Duodenal mucosa (tissue), 2 donors: Measurements from ENCODE around the gene PACS2.
A peak's percentile ranks its signal among the peaks of the same experiment; 100 is the strongest.

ENCODE experiments used
- H3K27ac ChIP-seq: one replicate; pipeline ENCODE4 v1.7.0; 2013; ENCODE audit warnings: low read depth, low read length
- H3K27me3 ChIP-seq, 2 donors: one replicate each; pipeline ENCODE4 v1.7.0; 2013; ENCODE audit warnings: low read length in 2 of 2, control low read depth in 1 of 2; ENCODE audit not compliant: insufficient read depth in 2 of 2, control insufficient read depth in 1 of 2
- H3K36me3 ChIP-seq, 2 donors: one replicate each; pipeline ENCODE4 v1.7.0; 2013; ENCODE audit warnings: low read length in 2 of 2, control low read depth in 1 of 2; ENCODE audit not compliant: insufficient read depth in 2 of 2, control insufficient read depth in 1 of 2
- H3K4me1 ChIP-seq, 2 donors: one replicate each; pipeline ENCODE4 v1.7.0; 2013; ENCODE audit warnings: low read length in 2 of 2, control low read depth in 1 of 2; ENCODE audit not compliant: insufficient read depth in 2 of 2, control insufficient read depth in 1 of 2
- H3K4me3 ChIP-seq, 2 donors: one replicate each; pipeline ENCODE4 v1.7.0; 2013; ENCODE audit warnings: low read length in 2 of 2, low read depth in 1 of 2
- H3K9ac ChIP-seq, 2 donors: one replicate each; pipeline ENCODE4 v1.7.0; 2013; ENCODE audit warnings: low read length in 2 of 2, low read depth in 1 of 2
- H3K9me3 ChIP-seq, 2 donors: one replicate each; pipeline ENCODE4 v1.7.0; 2013; ENCODE audit warnings: low read length in 2 of 2, control low read depth in 1 of 2; ENCODE audit not compliant: control insufficient read depth in 1 of 2

The PACS2 gene

DNA sequence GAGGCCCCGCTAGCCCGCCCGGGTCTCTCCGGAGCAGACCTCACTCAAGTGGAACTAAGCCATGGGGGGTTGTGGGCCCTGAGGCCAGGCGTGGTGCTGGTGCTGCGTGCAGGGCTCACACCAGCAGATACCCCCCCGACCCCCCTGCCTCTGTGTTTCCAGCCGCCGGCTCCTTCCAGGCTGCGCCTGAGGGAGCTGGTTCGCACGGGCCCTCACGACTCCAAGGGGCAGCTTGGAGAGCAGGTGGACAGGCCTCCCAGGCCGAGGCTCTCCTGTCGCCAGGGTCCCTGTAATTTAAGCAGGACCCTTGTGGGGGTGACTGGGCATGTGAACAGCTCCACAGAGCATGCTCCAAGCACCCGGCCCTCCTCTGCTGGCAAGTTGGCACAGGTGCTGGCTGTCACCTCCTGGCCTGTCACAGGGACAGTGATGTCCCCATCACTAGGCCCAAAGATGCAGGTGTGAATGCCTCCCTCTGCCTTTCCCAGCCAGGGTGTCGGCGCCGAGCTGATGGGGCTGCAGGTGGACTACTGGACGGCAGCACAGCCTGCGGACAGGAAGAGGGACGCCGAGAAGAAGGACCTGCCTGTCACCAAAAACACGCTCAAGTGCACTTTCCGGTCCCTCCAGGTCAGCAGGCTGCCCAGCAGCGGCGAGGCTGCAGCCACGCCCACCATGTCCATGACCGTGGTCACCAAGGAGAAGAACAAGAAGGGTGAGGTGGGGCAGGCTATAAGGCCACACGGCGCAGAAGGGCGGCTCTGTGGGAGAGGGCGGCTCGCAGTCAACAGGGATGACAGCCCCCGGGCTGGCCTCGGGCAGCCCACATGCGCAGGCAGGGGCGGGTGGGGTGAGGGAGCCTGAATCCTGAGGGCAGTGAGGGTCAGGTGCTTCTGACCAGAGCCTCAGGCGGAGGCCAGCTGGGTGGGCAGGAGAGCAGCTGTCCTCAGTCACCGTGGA, 77.9 kb downstream of the PACS2 start:
- Histone ChIP-seq H3K4me3 (no peak overlapping the region), H3K9me3 (no peaks in the 10 kb centered on the region), H3K36me3 (peaks cover 0 to 9% of the 10 kb centered on the region in 2 donors), H3K27ac (no peak overlapping the region), H3K4me1 (peaks cover under 1 to 1% of the 10 kb centered on the region in 2 donors), H3K27me3 (no peaks in the 10 kb centered on the region), H3K9ac (no peak overlapping the region)

DNA sequence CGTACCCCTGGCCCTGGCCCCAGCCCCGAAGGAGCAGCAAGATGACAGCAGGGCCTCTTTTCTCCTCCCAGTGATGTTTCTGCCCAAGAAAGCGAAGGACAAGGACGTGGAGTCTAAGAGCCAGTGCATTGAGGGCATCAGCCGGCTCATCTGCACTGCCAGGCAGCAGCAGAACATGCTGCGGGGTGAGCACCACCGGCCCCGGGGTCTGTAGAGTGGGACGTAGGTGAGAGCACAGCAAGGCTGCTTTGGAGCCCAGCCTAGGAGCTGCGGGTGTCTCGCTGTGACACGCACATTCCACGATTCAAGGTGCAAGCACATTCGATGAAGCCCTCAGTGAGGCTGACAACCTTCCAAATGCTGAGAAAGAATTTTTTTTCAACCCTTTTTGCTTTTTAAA, 78.6 kb downstream of the PACS2 start:
- Histone ChIP-seq H3K4me1 (peaks cover 4 to 6% of the 10 kb centered on the region in 2 donors), H3K9ac (no peak overlapping the region), H3K27me3 (no peaks in the 10 kb centered on the region), H3K27ac (no peak overlapping the region), H3K36me3 (peaks cover 0 to 4% of the 10 kb centered on the region in 2 donors), H3K9me3 (no peaks in the 10 kb centered on the region), H3K4me3 (no peak overlapping the region)

DNA sequence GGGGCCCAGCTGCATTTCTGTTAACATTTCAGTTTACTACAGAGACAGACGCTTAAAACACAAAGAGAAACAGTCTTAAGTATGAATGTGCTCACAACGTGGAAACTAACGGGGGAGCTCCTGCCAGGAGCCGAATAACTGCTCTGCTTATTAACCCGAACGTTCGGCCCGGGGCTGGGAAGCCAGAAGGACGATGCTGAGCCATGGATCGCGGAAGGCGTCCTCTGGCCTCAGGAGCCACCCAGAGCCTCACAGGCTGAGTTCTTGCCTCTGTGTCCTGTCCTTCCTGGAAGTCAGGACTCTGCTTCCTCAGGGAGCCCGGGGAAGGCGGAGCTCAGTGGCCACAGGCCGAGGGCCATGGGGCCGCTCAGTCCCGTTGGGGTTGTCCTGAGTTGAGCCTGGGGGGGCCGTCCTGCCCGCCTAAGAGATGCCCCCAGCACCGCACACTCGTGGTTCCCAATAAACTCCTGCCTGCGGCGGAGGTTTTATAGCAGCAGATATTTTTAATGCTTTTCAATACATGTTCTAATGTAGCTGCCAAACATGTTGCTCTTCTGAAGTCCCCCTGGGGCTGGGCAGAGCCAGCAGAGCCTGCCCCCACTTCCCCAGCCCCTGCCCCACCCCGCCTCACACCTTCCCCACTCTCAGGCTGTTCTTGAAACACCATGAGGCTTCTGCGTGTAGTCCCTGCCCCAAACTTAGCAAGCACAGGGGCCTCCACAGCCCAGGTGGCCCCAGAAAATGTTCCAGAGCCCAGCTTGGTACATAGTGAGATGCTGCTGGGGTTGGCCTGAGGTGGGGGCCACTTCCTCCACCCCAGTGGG, 80.4 kb downstream of the PACS2 start:
- H3K4me1 ChIP-seq, result peaks cover 16 to 18% of the 10 kb centered on the region in 2 donors
- H3K9me3 ChIP-seq, result no peaks in the 10 kb centered on the region
- H3K36me3 ChIP-seq, result peaks cover 0 to 4% of the 10 kb centered on the region in 2 donors
- H3K9ac ChIP-seq, result no peak overlapping the region
- H3K27me3 ChIP-seq, result no peaks in the 10 kb centered on the region
- no peak overlapping the region for H3K4me3 ChIP-seq
- no peak overlapping the region for H3K27ac ChIP-seq

DNA sequence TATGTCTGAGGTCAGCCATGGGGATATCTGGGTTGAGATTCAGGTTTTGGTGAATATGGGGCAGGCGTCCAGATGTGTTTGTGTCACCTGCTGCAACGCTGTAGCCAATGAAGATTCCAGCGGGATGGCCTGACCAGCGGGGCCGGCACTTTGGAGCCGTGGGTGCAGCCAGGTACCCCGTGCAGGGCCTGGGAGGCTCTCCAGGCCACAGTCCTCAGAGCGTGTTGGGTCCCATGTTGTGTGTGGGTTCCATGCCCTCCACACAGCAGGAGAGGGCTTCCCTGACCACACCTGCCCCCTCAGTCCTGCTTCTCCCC, 80.9 kb downstream of the PACS2 start:
- no peaks in the 10 kb centered on the region for H3K27me3 ChIP-seq
- H3K9ac ChIP-seq, result no peak overlapping the region
- H3K36me3 ChIP-seq, result peaks cover 0 to 8% of the 10 kb centered on the region in 2 donors
- no peaks in the 10 kb centered on the region for H3K9me3 ChIP-seq
- H3K4me1 ChIP-seq, result peaks cover 17 to 18% of the 10 kb centered on the region in 2 donors
- no peak overlapping the region for H3K27ac ChIP-seq
- H3K4me3 ChIP-seq, result no peak overlapping the region

DNA sequence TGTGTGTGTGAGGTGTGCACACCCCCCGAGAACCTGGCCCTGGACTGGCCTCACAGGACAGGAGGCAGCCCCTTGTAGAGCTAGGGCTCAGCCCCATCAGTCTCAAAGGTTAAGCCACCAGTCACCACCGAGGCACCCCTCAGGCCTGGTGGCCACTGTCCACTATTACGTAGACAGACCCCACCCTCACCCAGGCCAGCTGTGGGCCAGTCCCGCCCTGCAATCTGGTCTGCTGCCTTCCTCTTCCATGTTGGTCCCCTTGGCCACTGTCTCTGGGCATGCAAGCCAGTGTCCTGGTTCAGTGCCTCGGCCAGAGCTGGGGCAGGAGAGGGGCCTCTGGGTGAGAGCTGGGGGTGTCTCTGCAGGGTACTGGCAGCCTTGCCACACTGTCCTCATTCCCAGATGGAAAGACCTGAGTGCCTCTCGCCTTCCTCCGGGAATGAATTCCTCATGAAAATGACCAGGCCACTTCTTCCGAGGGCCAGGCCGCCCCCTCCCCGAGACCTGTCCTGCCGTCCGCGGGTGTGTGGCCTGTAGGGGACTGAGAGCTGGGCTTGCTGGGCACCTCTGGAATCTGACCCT, 82.9 kb downstream of the PACS2 start:
- H3K9ac ChIP-seq, result peak overlapping the region; percentile 60 to 80
- no peak overlapping the region for H3K27ac ChIP-seq
- H3K4me1 ChIP-seq, result peaks cover 17 to 18% of the 10 kb centered on the region in 2 donors
- no peaks in the 10 kb centered on the region for H3K9me3 ChIP-seq
- peak overlapping the region; percentile 63 to 76 for H3K4me3 ChIP-seq
- no peaks in the 10 kb centered on the region for H3K27me3 ChIP-seq
- H3K36me3 ChIP-seq, result peaks cover 4 to 14% of the 10 kb centered on the region in 2 donors

DNA sequence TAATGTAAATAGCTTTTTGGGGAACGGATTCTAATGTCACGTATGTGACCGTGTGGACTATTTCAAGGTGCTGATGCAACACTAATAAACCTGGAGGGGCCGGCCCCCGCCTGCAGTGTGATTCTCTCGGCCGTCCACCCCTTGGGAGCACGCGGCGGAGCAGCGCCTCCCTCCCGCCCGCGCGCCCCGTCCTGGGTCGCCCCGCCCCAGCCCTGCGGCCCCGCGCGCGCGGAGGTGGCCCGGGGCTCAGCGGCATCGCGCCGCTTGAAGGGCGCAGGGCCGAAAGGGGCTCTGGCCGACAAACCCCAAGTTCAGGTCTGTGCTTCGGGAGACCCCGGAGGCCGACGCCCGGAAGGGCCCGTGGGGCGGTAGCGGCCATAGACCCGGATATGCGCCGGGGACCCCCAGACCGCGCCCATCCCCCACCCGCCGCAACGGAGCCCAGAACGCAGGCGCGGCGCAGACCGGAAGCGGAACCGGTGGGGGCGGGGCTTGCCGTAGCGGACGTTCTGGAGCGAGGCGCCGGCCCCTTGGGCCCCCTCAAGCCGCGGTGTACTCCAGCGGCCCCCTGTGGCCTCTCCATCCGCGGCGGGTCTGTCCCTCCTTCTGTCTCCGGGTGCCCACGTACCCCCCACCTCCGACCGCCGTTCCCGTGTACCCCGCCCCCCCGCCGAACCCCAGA, 83.6 kb downstream of the PACS2 start, which contains the start of gene TEX22:
TEX22 (plus strand) TSS at position 495 of the 682 bp plus-strand sequence. CDS start 803 bp downstream, outside the sequence.
- Histone ChIP-seq H3K27ac (peak within 1 kb of the TSS; percentile 66), H3K4me1 (peaks cover 17 to 18% of the 10 kb centered on the region in 2 donors), H3K27me3 (no peaks in the 10 kb centered on the region), H3K36me3 (peaks cover 4 to 11% of the 10 kb centered on the region in 2 donors), H3K4me3 (peak within 1 kb of the TSS; percentile 63 to 76), H3K9me3 (no peaks in the 10 kb centered on the region), H3K9ac (peak within 1 kb of the TSS; percentile 67 to 80)

DNA sequence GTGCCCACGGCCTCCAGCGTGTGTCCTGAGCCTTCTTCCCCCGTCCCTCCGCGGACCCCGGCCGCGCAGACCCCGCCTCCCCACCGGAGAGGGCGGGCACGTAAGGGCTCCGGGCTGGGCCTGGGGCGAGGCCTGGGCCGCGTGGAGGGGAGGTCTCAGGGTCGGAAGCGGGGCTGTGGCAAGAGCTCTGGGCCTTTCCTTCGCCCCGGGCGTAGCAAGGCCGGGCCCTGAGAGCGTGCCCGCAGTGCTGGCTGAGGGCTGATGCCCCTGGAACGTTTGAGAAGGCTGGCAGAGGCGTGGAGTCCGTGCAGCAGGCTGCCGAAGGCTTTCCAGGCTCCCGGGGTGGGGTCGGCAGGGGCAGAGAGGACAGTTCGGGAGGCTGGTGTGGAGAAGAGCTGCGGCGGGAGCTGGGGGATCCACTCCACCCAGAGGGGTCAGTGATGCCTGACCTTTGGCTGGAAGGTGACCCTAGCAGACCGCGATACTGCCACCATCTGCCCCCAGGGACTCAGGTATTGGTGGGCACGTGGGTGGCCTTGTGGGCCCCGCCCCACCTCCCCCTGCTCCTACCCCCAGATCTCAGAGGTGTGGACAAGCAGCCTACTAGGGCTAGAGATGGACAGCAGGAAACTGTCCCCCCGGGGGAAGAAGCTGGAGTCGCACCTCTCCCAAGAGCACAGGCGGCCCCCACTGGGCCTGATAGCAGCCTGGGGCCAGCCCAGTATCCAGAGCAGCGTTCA, 84.3 kb downstream of the PACS2 start:
- Histone ChIP-seq H3K36me3 (peaks cover 4 to 9% of the 10 kb centered on the region in 2 donors), H3K27ac (no peak overlapping the region), H3K4me3 (peak overlapping the region; percentile 63 to 76), H3K9me3 (no peaks in the 10 kb centered on the region), H3K9ac (peak overlapping the region; percentile 67 to 80), H3K27me3 (no peaks in the 10 kb centered on the region), H3K4me1 (peaks cover 17 to 18% of the 10 kb centered on the region in 2 donors)

DNA sequence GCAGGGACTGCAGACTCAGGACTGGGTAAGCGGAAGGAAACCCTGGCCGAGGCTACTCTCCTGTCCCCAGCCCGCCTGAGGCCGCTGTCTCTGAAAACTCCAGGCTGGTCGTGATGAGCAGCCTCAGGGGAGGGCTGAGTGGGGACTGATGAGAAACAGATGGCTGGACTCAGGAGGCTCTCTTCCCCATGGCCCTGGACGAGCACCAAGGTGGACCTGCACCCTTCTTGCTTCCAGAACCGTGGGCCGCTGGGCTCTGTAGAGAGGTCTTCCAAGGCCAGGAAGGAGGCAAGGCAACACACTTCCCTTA, 84.9 kb downstream of the PACS2 start:
- H3K36me3 ChIP-seq, result peaks cover 4 to 9% of the 10 kb centered on the region in 2 donors
- peaks cover 17 to 18% of the 10 kb centered on the region in 2 donors for H3K4me1 ChIP-seq
- H3K9ac ChIP-seq, result peak overlapping the region in 1 of 2 donors; percentile 80
- H3K9me3 ChIP-seq, result peaks cover 0 to 4% of the 10 kb centered on the region in 2 donors
- peak overlapping the region; percentile 63 to 76 for H3K4me3 ChIP-seq
- no peak overlapping the region for H3K27ac ChIP-seq
- no peaks in the 10 kb centered on the region for H3K27me3 ChIP-seq

DNA sequence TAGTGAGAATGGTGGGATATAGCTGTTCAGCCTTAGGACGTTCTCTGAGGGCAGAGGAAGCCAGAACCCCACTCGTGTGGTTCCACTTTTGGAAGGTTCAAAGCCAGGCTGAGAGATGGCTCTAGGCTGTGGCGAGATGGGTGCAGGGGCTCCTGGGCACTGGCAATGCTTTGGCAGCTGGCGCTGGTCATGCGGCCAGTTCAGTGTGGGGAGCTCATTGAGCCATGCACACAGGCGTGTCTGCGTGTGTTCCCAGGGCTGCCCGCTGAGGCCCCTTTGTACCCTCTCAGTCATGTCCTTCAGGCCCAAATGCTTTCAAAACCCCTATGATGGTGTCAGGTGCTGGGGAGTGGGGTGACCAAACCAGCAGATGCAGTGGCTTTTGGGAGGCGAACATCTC, 85.5 kb downstream of the PACS2 start:
- H3K27ac ChIP-seq, result no peak overlapping the region
- peaks cover 0 to 4% of the 10 kb centered on the region in 2 donors for H3K9me3 ChIP-seq
- peaks cover 17 to 18% of the 10 kb centered on the region in 2 donors for H3K4me1 ChIP-seq
- peaks cover 4 to 9% of the 10 kb centered on the region in 2 donors for H3K36me3 ChIP-seq
- H3K4me3 ChIP-seq, result no peak overlapping the region
- H3K9ac ChIP-seq, result no peak overlapping the region
- no peaks in the 10 kb centered on the region for H3K27me3 ChIP-seq
